HFF-Myc (cell line): ENCODE data around the gene WDPCP.
"Not testable (repeated sequence)": the region's sequence is repeated elsewhere in the genome, so short reads cannot be mapped to it uniquely, and the experiment has no call there.

Experiments used
- DNase-seq: peaks from one replicate; pipeline ENCODE4 v3.0.0-alpha.2; 2011; ENCODE audit warnings: low read depth; ENCODE audit errors: extremely low read depth
- H3K4me3 ChIP-seq: replicated peaks from 2 replicates; pipeline ENCODE4 v1.5.1; 2011; ENCODE audit warnings: low read depth, mild to moderate bottlenecking, control low read depth, low read length
- CTCF ChIP-seq: IDR thresholded peaks from 2 replicates; pipeline ENCODE4 v1.5.1; 2012; ENCODE audit warnings: mild to moderate bottlenecking, low read depth, low read length, control low read depth; ENCODE audit errors: missing control alignments

The WDPCP gene

GRCh38 chr2:63345285-63345633 lies 243.0 kb downstream of the WDPCP start:
- no peak for TF ChIP-seq CTCF
- DNase-seq: no peak
- no peak overlapping the region for H3K4me3 ChIP-seq

GRCh38 chr2:63344575-63345284 lies 243.5 kb downstream of the WDPCP start:
- DNase-seq: no peak
- H3K4me3 ChIP-seq: no peak overlapping the region
- no peak for TF ChIP-seq CTCF

- TF ChIP-seq CTCF: no peak
- H3K4me3 ChIP-seq: no peak overlapping the region
- DNase-seq: no peak
Measured at GRCh38 chr2:63343397-63344109, 244.7 kb downstream of the WDPCP start.

GRCh38 chr2:63340443-63340842 lies 247.8 kb downstream of the WDPCP start:
- H3K4me3 ChIP-seq: no peak overlapping the region
- DNase-seq: no peak
- TF ChIP-seq CTCF: no peak

GRCh38 chr2:63334910-63335309 lies 253.4 kb downstream of the WDPCP start:
- no peak for DNase-seq
- H3K4me3 ChIP-seq: no peak overlapping the region
- no peak for TF ChIP-seq CTCF

- no peak overlapping the region for H3K4me3 ChIP-seq
- TF ChIP-seq CTCF: no peak
- no peak for DNase-seq
Measured at GRCh38 chr2:63326473-63326872, 261.8 kb downstream of the WDPCP start.

GRCh38 chr2:63323662-63324061 lies 264.6 kb downstream of the WDPCP start:
- not testable (repeated sequence) for DNase-seq, H3K4me3 ChIP-seq

- not testable (repeated sequence) for DNase-seq
Measured at GRCh38 chr2:63321973-63322372, 266.3 kb downstream of the WDPCP start.

More at GRCh38 chr2:63321973-63322372, 266.3 kb downstream of the WDPCP start:
- H3K4me3 ChIP-seq: not testable (repeated sequence)
